GM12891 (cell line): ENCODE results near the gene CBX5.
"Not testable (repeated sequence)": the region's sequence is repeated elsewhere in the genome, so short reads cannot be mapped to it uniquely, and the experiment has no call there.

Experiments
- POLR2A ChIP-seq: IDR thresholded peaks from 2 replicates; pipeline ENCODE4 v1.6.1; 2011; ENCODE audit warnings: low read depth, low read length, control low read depth
- POLR2AphosphoS5 ChIP-seq: IDR thresholded peaks from 2 replicates; pipeline ENCODE4 v1.6.1; 2011; ENCODE audit warnings: low read depth, low read length, control low read depth
- POU2F2 ChIP-seq: IDR thresholded peaks from 2 replicates; pipeline ENCODE4 v1.6.1; 2011; ENCODE audit warnings: low read depth, mild to moderate bottlenecking, control low read depth, low read length, moderate library complexity
- SPI1 ChIP-seq: IDR thresholded peaks from 2 replicates; pipeline ENCODE4 v1.6.1; 2011; ENCODE audit warnings: low read depth, low read length, control low read depth

DNA sequence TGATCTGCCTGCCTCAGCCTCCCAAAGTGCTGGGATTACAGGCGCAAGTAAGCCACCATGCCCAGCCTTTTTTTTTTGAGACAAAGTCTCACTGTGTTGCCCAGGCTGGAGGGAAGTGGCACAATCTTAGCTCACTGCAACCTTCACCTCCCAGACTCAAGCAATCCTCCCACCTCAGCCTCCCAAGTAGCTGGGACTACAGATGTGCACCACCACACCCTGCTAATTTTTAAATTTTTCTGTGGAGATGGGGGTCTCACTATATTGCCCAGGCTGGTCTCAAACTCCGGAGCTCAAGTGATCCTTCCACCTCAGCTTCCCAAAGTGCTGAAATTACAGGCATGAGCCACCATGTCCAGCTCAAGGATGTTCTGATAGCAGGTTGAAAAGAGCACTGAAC, 85.3 kb downstream of the CBX5 start:
- not testable (repeated sequence) for TF ChIP-seq POU2F2, POLR2AphosphoS5, POLR2A, SPI1
